Adrenal gland (tissue), 5 donors: Measurements from ENCODE around the gene CABP4.

ENCODE experiments used
- CTCF ChIP-seq, 6 experiments: fragments of 450-650 bp in 4 of 6; fragments of 200-600 bp in 2 of 6; sonication (generic) in 1 of 6; IDR thresholded peaks; 1 replicate in 5 of 6; 2 replicates in 1 of 6; pipeline versions ENCODE4 v1.5.1 to v1.8.0; 2016 to 2021; ENCODE audit warnings: antibody characterized with exemption in 6 of 6, mild to moderate bottlenecking in 2 of 6, moderate library complexity in 1 of 6
- POLR2A ChIP-seq, 2 donors: fragments of 450-650 bp; IDR thresholded peaks; one replicate each; pipeline ENCODE4 v1.6.1; 2017; ENCODE audit warnings: antibody characterized with exemption in 2 of 2, mild to moderate bottlenecking in 2 of 2, moderate library complexity in 1 of 2
- donor health status: DM: no; HTN: no; CAD: no.

- TF ChIP-seq CTCF (IDR thresholded peaks at IDR 0.05) = no peak
- TF ChIP-seq POLR2A (IDR thresholded peaks at IDR 0.05) = no peak
These were observed 49.3 kb upstream of the CABP4 start for GRCh38 chr11:67405688-67406339.
